NK-92 (cell line): ENCODE measurements around the gene NUB1.

Experiments used
- DNase-seq: peaks from one replicate; lab custom pipeline; 2025; ENCODE audit not compliant: unreplicated experiment; lab: John Stamatoyannopoulos, UW

NUB1 gene

DNA sequence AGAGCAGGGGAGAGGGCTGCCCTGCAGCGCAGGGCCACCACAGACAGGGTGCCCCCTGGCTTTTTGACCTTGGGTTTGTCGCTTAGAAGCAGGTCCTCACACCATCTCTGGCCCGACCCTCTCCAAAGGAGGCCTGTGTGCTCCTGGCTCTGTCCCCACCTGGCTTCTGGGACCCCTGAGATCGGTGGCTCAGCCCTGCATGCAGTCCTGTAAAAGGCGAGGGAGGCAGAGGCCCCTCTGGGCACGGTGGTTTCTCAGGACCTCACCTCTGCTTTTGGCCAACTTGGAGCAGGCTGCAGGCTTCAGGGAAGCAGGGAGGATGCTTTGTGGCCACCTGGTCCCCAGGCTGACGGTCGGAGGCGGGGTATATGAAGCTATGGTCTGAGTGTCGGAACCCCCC is 46.8 kb downstream of the NUB1 start:
- no peak for DNase-seq

DNA sequence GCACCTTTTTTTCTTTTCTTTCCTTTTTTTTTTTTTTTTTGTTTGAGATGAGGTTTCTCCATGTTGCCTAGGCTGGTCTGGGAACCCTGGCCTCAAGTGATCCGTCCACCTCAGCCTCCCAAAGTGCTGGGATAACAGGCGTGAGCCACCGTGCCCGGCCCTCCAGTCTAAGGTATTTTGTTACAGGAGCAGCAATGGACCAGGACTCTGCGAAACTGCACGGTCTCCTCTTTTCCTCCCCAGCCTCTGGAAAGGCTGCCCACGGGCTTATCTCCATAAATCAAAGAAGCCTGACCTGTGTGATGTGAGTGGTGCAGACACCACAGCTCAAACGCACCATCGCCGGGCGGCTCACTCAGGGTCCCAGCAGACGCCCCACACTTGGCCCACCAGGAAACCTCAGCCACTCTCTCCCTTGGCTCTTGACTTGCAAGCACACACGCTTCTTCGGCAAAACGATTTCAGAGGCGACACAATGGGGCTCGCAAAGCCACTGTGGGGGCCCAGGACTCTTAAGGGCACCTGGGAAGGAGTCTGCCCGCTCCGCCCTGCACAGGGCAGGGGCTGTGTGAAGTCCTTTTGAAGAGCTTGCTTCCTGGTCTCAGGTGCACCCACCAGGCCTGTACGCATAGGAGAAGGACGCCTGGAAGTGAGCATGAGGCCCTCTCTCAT is 47.6 kb downstream of the NUB1 start:
- no peak for DNase-seq

DNA sequence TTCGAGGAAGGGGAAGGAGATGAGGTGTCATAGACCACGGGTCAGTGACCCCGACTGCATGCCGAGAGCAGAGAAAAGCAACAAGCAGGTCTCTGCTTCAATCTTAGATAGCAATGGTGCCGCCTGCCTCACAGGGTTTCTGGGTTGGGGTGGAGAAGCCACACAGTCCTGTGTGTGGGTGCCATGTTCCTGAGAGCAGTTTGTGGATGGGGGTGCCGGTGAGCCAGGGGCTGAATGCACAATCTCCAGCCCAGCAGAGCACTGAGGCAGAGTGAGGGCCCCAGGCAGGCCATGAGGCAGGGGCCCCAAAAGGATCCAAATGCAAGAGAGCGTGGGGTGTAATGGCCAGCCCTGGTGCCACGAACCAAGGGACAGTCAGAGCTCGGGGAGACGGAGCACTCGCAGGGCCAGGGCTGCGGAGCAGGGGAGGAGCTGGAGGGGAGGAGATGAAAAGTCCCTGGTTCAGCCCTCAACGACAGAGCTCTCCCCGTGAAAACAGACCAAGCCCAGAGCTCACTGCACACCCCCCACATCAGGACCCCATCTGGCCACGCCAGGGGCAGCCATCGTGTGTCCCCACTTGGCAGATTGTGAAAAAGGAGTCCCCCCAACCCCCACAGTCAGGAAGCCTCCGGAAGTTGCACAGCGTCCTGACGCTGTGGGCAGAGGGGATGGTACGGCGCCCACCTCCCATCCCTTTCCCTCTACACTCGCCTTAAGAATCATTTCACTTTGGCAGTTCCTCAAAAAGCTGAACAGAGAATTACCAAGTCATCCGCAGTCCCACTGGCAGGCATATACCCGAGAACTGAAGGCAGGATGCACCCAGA is 48.4 kb downstream of the NUB1 start:
- no peak for DNase-seq

DNA sequence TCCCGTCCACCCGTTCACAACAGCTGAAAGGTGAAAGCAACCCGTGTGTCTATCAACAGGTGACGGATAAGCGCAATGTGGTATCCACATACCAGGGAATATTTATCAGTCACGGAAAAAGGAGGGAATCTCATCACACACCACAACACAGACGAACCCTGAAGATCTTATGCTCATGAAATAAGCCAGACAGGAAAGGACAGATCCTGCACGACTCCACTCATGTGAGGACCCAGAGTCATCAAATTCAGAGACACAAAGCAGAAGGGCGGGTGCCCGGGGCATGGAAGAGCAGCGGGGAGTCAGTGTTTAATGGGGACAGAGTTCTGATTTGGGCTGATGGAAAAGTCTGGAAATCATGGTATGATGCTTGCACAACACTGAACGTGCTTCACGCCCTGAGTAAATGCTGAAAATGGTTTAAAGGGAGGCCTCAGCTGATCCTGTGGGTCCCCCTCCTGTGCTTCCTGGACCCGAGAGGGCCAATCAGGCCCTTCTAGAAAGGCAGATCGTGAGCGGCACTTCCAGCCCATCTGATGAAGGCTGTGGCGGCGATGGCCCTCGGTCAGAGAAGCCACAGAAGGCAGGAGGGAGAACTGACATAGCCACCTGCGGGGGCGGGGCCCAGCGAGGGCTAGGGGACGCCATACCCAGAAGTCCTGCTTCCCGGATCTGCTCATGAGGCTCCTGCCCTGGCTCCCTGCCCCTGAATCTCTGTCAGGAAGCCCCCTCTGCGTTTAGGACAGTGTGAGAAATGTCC is 49.2 kb downstream of the NUB1 start:
- DNase-seq, result no peak

DNA sequence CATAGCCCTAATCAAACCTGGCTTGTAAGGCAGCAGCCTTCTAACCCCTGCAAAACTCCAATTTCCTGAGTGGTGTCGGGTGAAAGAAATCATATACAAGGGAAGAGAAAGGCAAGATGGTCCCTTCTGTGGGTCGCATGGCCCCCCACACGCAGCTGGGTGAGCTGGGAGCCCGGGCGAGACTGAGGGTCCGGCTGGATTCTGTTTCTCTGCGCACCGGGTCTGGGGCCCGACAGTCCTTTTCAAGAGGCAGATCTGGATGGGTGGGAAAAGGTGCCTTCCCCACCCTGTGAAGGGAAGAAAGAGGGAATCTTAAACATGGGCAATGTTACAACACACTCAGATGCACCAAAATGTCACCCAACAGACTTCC is 49.7 kb downstream of the NUB1 start:
- DNase-seq, result no peak

DNA sequence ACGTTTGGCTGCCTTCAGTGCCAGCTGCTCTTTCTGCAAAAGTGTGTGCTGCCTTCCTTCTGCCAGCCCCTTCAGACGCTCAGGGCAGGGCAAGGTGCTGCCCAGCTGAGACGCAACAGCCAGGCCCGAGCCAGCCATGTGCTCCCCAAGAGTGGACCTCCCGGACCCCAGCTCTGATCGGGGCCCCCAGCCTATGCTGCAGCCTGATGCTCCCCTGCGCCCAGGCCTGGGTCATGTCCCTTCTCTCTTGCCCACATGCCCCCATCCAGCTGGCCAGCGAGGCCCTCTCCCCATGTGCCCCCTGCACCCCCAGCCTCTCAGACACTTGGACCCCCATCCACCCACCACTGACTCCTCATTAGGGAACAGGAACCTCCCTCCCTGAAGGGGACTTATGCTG is 50.4 kb downstream of the NUB1 start:
- no peak for DNase-seq

DNA sequence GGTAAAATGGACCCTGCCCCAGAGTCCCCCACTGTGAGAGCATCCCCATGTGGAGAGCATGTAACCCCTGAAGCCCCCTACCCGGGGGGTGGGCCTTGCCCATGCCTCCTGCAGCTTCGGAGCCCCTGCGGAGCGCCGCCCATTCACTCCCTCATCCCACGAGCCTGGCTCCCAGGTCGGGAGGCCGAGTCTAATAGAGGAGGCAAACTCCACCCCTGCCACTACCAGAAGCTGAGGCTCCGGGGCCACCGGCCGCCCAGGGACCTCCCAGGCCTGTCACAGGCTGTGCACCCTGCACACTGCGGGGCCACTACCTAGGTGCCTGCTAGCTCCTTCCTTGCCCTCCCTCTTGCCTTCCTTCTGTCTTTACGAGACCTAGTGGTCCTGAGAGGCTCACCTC is 50.8 kb downstream of the NUB1 start:
- no peak for DNase-seq

DNA sequence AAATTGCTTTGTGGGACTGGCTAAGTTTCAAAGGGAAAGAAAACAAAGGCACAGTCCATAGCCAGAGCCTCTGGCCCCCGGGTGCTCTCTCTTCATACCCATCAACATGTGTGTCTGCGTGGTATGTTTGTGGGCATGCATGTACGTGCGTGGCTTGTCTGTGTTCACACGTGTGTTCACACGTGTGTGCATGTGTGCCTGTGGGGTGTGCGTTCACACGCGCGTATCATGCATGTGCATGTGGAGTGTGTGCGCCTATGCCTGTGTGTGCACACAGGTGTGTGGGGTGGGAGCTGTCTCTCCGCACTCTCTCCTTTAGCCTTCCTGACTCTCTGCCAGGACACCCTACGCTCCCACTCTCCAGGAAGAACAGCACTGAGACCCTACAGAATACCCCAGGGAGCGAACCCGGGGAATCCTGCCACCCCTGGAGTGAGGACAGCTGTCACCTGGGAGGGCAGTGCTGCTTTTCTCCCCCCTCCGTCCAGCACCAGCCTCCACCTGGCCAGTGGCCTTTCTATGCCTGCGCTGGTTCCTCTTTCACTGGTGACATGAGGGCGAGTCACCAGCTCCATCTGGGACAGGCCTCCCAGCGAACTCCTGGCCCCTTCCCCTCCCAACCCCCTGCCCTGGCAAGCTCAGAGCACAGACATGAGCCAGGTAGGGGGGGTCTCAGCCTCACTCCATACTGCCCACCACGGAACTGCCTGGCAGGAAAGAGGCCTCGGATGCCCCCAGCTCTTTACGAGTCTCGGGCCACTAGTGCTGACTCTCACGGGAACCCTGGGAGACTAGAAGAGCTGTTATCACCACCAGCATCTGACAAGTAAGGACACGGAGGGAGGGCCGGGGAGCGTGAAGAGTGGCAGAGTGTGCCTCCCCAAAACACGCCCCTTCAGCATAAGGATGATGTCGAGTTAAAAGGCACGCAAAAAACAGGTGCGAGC is 51.7 kb downstream of the NUB1 start:
- DNase-seq, result no peak

DNA sequence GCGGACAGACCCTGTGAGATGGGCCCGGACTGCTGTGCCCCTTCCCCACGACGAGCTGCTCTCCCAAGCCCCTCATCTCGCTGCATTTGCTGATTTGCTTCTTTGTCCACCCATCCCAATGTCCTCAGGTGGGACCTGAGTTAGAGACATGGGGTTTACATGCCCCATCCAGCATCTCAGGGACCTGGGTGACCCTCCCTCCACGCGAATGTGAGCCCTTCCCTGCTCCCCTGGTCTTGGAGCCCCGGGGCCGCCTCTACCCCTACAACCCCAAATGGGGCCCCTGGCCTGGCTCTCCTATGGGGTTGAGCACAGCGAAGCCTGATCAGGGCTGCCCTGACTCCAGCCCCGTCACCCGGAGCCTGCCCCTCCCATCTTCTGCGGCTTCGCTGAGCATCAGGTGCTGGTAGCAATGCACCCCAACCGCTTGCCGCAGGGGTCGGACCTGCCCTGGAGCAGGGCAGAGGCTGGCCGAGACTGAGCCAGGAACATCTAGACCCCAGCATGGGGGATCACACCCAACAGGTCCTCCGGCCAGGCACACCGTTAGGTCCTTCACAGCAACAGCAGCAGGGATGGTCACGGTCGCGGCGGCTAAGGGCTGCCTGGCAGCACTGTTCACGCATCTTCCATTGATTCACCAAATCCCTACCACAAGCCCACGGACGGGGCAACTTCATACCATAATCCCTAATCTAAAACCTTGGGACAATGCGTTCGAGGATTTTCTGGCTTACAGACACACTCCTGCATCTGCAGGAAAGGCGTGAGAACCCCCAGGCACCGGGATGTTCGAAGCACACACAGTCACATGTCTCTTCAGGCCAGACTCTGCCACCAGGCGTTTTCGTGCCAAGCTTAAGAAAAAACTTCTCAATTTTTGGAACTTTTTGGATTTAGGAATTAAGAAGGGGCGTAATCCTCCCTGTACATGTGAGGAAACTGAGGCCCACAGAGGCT is 52.7 kb downstream of the NUB1 start:
- no peak for DNase-seq

DNA sequence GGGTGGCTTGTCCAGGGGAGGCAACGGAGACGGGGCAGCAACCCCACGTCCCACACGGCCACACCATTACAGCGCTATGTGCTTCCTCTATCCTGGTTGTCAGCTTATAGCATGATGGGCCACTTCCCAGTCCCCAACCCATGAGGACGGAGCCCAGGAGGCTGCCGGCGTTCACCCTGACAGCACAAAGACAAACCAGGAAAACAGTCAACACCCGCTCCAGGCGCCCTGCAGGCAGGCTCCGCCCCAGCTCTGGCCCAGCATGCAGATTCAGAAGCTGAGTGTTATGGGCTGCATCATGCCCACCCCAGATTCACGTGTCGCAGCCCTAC is 53.4 kb downstream of the NUB1 start:
- DNase-seq, result no peak

DNA sequence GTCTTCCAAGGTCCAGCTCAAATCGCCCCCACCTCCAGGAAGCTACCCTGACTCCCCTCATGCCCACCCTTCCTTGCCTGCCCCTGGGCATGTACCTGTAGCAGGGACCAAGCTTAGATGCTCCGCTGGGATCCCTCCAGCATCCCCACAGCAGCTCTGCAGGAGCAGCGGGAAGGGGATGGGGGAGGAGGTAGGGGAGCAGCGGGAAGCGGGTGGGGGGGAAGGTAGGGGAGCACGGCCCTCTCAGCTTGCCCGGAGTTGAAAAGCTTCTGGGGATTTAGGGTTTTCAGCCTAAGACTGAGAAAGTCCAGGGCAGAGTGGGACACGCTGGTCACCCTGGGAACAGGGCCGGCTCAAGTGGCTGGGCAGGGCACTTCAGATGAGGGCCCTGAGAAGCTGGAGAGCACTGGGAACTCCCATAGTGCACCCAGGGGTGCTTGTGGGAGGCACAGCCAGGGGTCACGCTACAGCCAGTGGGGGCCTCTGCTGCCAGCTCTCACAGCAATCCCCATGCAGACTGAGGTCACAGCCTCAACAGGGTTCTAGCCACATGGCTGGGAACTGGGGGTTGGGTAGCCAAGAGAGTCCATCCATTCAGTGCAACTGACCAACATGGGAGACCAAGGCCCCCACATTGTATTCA is 54.8 kb downstream of the NUB1 start:
- no peak for DNase-seq

DNA sequence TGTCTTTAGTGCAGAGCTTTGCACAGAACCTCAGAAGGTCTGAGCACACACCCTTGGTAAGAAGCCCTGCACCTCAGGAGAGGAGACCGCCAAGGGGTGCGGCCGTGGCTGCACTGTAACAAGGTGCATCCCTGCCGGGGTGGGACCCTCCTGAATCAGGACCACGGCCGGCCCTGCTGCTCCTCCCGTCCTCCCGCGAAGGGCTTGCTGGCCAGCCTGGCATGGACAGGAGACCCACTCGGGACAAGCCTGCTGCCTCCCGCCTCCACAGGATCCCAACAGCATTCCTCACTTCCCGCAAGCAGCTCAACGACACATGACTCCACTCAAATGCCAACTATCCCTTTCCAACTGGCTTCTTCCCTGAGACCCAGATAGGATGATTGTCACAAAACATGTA is 55.4 kb downstream of the NUB1 start:
- DNase-seq, result no peak

DNA sequence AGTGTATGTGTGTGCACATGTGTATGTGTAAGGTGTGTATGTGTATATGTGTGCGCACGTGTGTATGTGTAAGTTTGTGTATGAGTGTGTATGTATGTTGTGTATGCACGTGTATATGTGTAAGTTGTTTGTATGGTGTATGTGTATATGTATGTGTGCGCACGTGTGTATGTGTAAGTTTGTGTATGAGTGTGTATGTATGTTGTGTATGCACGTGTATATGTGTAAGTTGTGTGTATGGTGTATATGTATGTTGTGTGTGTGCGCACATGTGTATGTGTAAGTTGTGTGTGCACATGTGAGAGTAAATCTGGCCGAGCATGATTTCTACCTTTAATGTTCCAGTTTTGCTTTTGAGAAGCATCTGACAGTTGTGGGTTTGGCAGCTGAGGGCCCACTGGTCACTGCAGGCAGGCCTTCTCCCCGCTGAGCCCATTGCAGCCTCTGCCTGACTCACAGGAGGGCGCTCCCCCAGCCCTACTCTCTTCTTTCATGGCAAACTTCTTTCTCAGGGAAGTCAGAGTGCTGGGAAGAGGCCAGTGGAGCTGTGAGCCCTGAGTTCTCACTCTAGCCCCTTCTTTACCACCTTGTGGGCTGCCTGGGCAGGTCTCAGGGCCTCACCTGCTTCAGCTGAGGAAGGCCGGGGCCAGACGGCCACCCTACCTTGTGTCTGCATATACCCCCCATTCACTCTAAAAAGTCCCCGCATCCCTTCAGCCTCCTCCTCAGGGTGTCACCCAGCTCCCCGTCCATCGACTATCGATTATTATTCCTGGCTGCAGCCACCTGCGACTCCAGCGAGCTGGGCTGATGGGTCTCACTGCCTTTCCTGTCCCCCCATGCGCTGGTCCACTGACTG is 57.1 kb downstream of the NUB1 start:
- no peak for DNase-seq

DNA sequence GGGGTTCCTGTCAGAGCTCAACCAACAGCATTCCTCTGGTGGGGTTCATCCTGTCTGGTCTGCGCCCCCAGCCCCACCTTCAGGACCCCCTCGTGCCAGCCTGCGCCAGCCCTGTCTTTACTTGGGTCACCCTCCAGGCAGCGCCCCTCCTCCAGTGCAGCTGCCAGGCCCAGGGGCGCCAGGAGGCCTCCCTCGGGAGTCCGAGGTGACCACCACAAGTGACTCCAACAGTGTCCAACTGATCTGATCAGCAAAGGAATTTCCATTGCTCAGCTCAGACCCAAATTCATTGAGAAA is 57.6 kb downstream of the NUB1 start:
- DNase-seq, result no peak

DNA sequence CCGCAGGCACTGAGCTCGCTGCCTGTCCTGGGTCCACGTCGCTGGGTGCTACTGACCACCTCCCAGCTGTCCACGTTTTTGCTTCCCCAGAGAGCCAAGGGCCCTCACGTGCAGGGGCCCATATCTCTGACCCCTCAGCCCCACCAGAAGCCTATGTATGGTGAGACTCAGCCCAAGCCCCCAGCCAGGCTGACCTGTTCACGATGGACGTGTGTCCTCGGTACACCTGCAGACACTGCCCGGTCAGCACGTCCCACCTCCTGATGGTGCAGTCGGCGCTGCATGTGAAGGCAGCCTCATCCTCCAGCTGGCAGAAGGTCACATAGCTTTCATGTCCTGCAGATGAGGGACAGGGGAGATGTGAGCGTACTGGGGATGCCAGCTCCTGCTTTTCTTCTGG is 58.3 kb downstream of the NUB1 start:
- no peak for DNase-seq

DNA sequence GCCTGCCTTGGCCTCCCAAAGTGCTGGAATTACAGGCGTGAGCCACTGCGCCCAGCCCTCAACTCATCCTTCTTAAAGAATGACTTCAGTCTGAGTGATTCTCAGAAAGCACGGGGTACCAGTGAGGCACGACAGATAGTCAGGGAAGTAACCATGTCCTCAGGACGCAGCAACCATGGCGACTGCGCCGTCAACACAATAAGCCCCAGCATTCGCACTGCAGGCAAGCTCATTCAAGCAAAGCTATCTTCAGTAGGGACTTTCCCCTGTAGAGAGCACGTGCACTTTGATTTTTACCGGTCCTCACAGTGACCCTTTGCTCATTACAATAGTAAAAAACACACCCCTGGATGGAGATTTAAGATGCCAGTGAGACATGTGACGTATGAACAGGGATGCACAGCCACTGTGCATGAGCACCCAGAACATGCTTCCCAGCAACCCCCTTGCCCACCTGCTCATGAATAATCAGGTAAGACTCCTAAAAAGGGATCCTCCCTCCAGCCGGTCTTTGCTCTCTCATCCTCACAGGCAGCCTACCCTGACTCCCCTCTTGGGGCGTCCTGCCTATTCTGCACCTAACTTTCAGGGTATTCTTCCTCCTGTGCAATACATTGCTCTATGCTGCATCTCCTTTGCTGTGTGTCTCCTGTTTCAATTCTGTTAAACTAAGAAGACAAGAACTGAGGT is 59.2 kb downstream of the NUB1 start:
- no peak for DNase-seq

DNA sequence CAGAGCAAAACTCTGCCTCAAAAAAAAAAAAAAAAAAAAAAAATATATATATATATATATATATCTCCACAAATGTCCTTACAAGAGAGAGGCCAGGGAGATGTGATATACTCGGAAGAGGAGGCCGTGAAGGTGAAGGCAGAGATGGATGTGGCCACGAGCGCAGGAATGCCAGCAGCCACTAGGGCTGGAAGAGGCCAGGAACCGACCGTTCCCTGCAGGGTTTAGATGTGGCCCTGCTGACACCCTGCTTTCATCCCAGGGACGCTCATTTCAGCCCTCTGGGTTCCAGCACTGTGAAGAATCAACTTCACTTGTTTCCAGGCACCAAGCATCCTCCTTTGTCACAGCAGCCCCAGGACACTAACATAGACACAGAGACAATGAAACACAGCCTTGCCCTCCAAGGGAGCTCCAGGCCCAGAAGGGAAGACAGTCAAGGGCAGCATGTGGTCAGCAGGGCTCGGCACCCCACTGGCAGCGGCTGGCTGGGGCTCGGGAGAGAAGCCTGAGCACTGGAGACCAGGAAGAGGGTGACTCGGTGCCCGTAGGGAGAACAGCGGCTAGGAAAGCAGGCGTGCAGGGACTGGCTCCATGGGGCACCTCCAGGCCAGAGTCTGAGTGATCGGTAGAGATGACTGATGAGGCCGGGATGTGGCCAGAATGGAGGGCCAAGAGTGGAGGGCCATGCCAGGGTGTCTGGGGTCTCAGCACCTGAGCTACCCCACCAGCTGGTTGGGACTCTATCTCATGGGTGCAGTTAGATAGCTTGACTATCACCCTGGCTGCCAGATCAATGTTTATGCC is 60.6 kb downstream of the NUB1 start:
- no peak for DNase-seq
